ENCODE results near the gene IDS.
A peak's percentile ranks its signal among the peaks of the same experiment; 100 is the strongest.

Gene IDS

GRCh38 chrX:149513825-149514428, 8.8 kb upstream of the IDS start:
- no peak for TF ChIP-seq CTCF (IDR thresholded peaks at IDR 0.05; ENCODE audit: low read depth, low read length, missing control alignments)
- H3K4me3 ChIP-seq (ENCODE audit: low read depth, low read length): no peak overlapping the region
- DNase-seq (ENCODE audit: low read depth): no peak

GRCh38 chrX:149512225-149512885, 7.2 kb upstream of the IDS start:
- no peak for DNase-seq (ENCODE audit: low read depth)
- TF ChIP-seq CTCF (IDR thresholded peaks at IDR 0.05; ENCODE audit: low read depth, low read length, missing control alignments): peak; percentile 67
- H3K4me3 ChIP-seq (ENCODE audit: low read depth, low read length): no peak overlapping the region

GRCh38 chrX:149511081-149511480, 6.0 kb upstream of the IDS start:
- TF ChIP-seq CTCF (IDR thresholded peaks at IDR 0.05; ENCODE audit: low read depth, low read length, missing control alignments): no peak
- H3K4me3 ChIP-seq (ENCODE audit: low read depth, low read length): no peak overlapping the region
- no peak for DNase-seq (ENCODE audit: low read depth)

- TF ChIP-seq CTCF (IDR thresholded peaks at IDR 0.05; ENCODE audit: low read depth, low read length, missing control alignments): peak; percentile 31
- no peak for DNase-seq (ENCODE audit: low read depth)
- no peak overlapping the region for H3K4me3 ChIP-seq (ENCODE audit: low read depth, low read length)
Measured at GRCh38 chrX:149510386-149510785, 5.3 kb upstream of the IDS start.

GRCh38 chrX:149508467-149508866, 3.4 kb upstream of the IDS start:
- H3K4me3 ChIP-seq (ENCODE audit: low read depth, low read length): no peak overlapping the region
- DNase-seq (ENCODE audit: low read depth): no peak
- no peak for TF ChIP-seq CTCF (IDR thresholded peaks at IDR 0.05; ENCODE audit: low read depth, low read length, missing control alignments)

GRCh38 chrX:149506349-149506748, 1.2 kb upstream of the IDS start:
- no peak for TF ChIP-seq CTCF (IDR thresholded peaks at IDR 0.05; ENCODE audit: low read depth, low read length, missing control alignments)
- DNase-seq (ENCODE audit: low read depth): no peak
- H3K4me3 ChIP-seq (ENCODE audit: low read depth, low read length): no peak overlapping the region

- no peak for DNase-seq (ENCODE audit: low read depth)
- no peak overlapping the region for H3K4me3 ChIP-seq (ENCODE audit: low read depth, low read length)
- TF ChIP-seq CTCF (IDR thresholded peaks at IDR 0.05; ENCODE audit: low read depth, low read length, missing control alignments): no peak
Measured at GRCh38 chrX:149505671-149506070, 565 bp upstream of the IDS start.
